Measurements from ENCODE around the gene ZFYVE26.
"Not testable (repeated sequence)": the region's sequence is repeated elsewhere in the genome, so short reads cannot be mapped to it uniquely, and the experiment has no call there.

ZFYVE26 gene

GRCh38 chr14:67722293-67722692 lies 94.1 kb downstream of the ZFYVE26 start:
- H3K36me3 Mint-ChIP-seq: no peaks in the 10 kb centered on the region
- H3K4me1 Mint-ChIP-seq: peaks cover 3% of the 10 kb centered on the region
- H3K9me3 Mint-ChIP-seq: no peaks in the 10 kb centered on the region
- peaks cover 6% of the 10 kb centered on the region for H3K27me3 Mint-ChIP-seq
- DNase-seq (ENCODE audit: low spot score in 2 of 2) (no peak), ATAC-seq (ENCODE audit: low read depth) (no peak)
- H3K27ac Mint-ChIP-seq: no peak overlapping the region
- no peak overlapping the region for H3K4me3 Mint-ChIP-seq

GRCh38 chr14:67721875-67722274 lies 94.5 kb downstream of the ZFYVE26 start:
- Mint-ChIP-seq H3K9me3 (no peaks in the 10 kb centered on the region), H3K36me3 (no peaks in the 10 kb centered on the region), H3K4me1 (peaks cover 3% of the 10 kb centered on the region), H3K27ac (no peak overlapping the region), H3K4me3 (no peak overlapping the region), H3K27me3 (peaks cover 6% of the 10 kb centered on the region)
- ATAC-seq (ENCODE audit: low read depth): no peak
- no peak for DNase-seq (ENCODE audit: low spot score in 2 of 2)

- H3K27ac Mint-ChIP-seq: no peak overlapping the region
- DNase-seq (ENCODE audit: low spot score in 2 of 2) (no peak), ATAC-seq (ENCODE audit: low read depth) (no peak)
- H3K4me3 Mint-ChIP-seq: no peak overlapping the region
- H3K4me1 Mint-ChIP-seq: peaks cover 3% of the 10 kb centered on the region
- H3K9me3 Mint-ChIP-seq: no peaks in the 10 kb centered on the region
- H3K36me3 Mint-ChIP-seq: no peaks in the 10 kb centered on the region
- H3K27me3 Mint-ChIP-seq: peaks cover 6% of the 10 kb centered on the region
Measured at GRCh38 chr14:67719866-67720265, 96.5 kb downstream of the ZFYVE26 start.

GRCh38 chr14:67719385-67719784 lies 97.0 kb downstream of the ZFYVE26 start:
- DNase-seq (ENCODE audit: low spot score in 2 of 2); H3K4me1 Mint-ChIP-seq; H3K4me3 Mint-ChIP-seq; ATAC-seq (ENCODE audit: low read depth); H3K9me3 Mint-ChIP-seq; H3K36me3 Mint-ChIP-seq; H3K27me3 Mint-ChIP-seq; H3K27ac Mint-ChIP-seq: not testable (repeated sequence)

- H3K4me3 Mint-ChIP-seq: no peak overlapping the region
- ATAC-seq (ENCODE audit: low read depth) (no peak), DNase-seq (ENCODE audit: low spot score in 2 of 2) (no peak)
- no peaks in the 10 kb centered on the region for H3K9me3 Mint-ChIP-seq
- peaks cover 3% of the 10 kb centered on the region for H3K4me1 Mint-ChIP-seq
- no peaks in the 10 kb centered on the region for H3K36me3 Mint-ChIP-seq
- peaks cover 5% of the 10 kb centered on the region for H3K27me3 Mint-ChIP-seq
- no peak overlapping the region for H3K27ac Mint-ChIP-seq
Measured at GRCh38 chr14:67718265-67718664, 98.1 kb downstream of the ZFYVE26 start.

GRCh38 chr14:67717048-67717447 lies 99.3 kb downstream of the ZFYVE26 start:
- DNase-seq (ENCODE audit: low spot score in 2 of 2) (no peak), ATAC-seq (ENCODE audit: low read depth) (no peak)
- no peak overlapping the region for H3K27ac Mint-ChIP-seq
- H3K27me3 Mint-ChIP-seq: peaks cover 6% of the 10 kb centered on the region
- no peaks in the 10 kb centered on the region for H3K9me3 Mint-ChIP-seq
- H3K36me3 Mint-ChIP-seq: no peaks in the 10 kb centered on the region
- H3K4me1 Mint-ChIP-seq: no peaks in the 10 kb centered on the region
- no peak overlapping the region for H3K4me3 Mint-ChIP-seq

GRCh38 chr14:67710209-67710608 lies 106.2 kb downstream of the ZFYVE26 start:
- no peak for DNase-seq (ENCODE audit: low spot score in 2 of 2)
- no peak for ATAC-seq (ENCODE audit: low read depth)
- Mint-ChIP-seq H3K4me1 (no peaks in the 10 kb centered on the region), H3K9me3 (peaks cover 5% of the 10 kb centered on the region), H3K4me3 (no peak overlapping the region), H3K36me3 (no peaks in the 10 kb centered on the region), H3K27ac (no peak overlapping the region), H3K27me3 (peaks cover 6% of the 10 kb centered on the region)

GRCh38 chr14:67709796-67710195 lies 106.6 kb downstream of the ZFYVE26 start:
- not testable (repeated sequence) for H3K27ac Mint-ChIP-seq; DNase-seq (ENCODE audit: low spot score in 2 of 2); H3K4me1 Mint-ChIP-seq; H3K4me3 Mint-ChIP-seq; H3K9me3 Mint-ChIP-seq; H3K36me3 Mint-ChIP-seq; H3K27me3 Mint-ChIP-seq; ATAC-seq (ENCODE audit: low read depth)

GRCh38 chr14:67709346-67709745 lies 107.0 kb downstream of the ZFYVE26 start:
- H3K27ac Mint-ChIP-seq; H3K4me1 Mint-ChIP-seq; DNase-seq (ENCODE audit: low spot score in 2 of 2); H3K9me3 Mint-ChIP-seq; H3K36me3 Mint-ChIP-seq; ATAC-seq (ENCODE audit: low read depth); H3K4me3 Mint-ChIP-seq; H3K27me3 Mint-ChIP-seq: not testable (repeated sequence)

- DNase-seq (ENCODE audit: low spot score in 2 of 2) (no peak), ATAC-seq (ENCODE audit: low read depth) (no peak)
- H3K36me3 Mint-ChIP-seq: no peaks in the 10 kb centered on the region
- no peak overlapping the region for H3K4me3 Mint-ChIP-seq
- no peaks in the 10 kb centered on the region for H3K27me3 Mint-ChIP-seq
- H3K9me3 Mint-ChIP-seq: peaks cover 2% of the 10 kb centered on the region
- peaks cover 4% of the 10 kb centered on the region for H3K4me1 Mint-ChIP-seq
- H3K27ac Mint-ChIP-seq: no peak overlapping the region
Measured at GRCh38 chr14:67705211-67705610, 111.2 kb downstream of the ZFYVE26 start.

- Mint-ChIP-seq H3K36me3 (no peaks in the 10 kb centered on the region), H3K27ac (no peak overlapping the region), H3K4me3 (no peak overlapping the region), H3K27me3 (no peaks in the 10 kb centered on the region), H3K4me1 (peaks cover 4% of the 10 kb centered on the region), H3K9me3 (no peaks in the 10 kb centered on the region)
- DNase-seq (ENCODE audit: low spot score in 2 of 2) (peak; percentile 16 to 50), ATAC-seq (ENCODE audit: low read depth) (peak; percentile 90)
Measured at GRCh38 chr14:67704484-67705089, 111.8 kb downstream of the ZFYVE26 start.

- DNase-seq (ENCODE audit: low spot score in 2 of 2): no peak
- H3K9me3 Mint-ChIP-seq: no peaks in the 10 kb centered on the region
- H3K4me1 Mint-ChIP-seq: peaks cover 4% of the 10 kb centered on the region
- no peak for ATAC-seq (ENCODE audit: low read depth)
- H3K36me3 Mint-ChIP-seq: no peaks in the 10 kb centered on the region
- no peak overlapping the region for H3K4me3 Mint-ChIP-seq
- H3K27ac Mint-ChIP-seq: no peak overlapping the region
- no peaks in the 10 kb centered on the region for H3K27me3 Mint-ChIP-seq
Measured at GRCh38 chr14:67703997-67704396, 112.4 kb downstream of the ZFYVE26 start.

- H3K36me3 Mint-ChIP-seq; DNase-seq (ENCODE audit: low spot score in 2 of 2); H3K27me3 Mint-ChIP-seq; H3K4me1 Mint-ChIP-seq; ATAC-seq (ENCODE audit: low read depth); H3K9me3 Mint-ChIP-seq; H3K27ac Mint-ChIP-seq; H3K4me3 Mint-ChIP-seq: not testable (repeated sequence)
Measured at GRCh38 chr14:67701492-67701891, 114.9 kb downstream of the ZFYVE26 start, which contains the start of gene RDH12. RDH12 (plus strand) TSS chr14:67701886; CDS start chr14:67722643, 20,757 bp downstream.

GRCh38 chr14:67698179-67698578 lies 118.2 kb downstream of the ZFYVE26 start:
- DNase-seq (ENCODE audit: low spot score in 2 of 2) (no peak), ATAC-seq (ENCODE audit: low read depth) (no peak)
- Mint-ChIP-seq H3K27me3 (no peaks in the 10 kb centered on the region), H3K36me3 (no peaks in the 10 kb centered on the region), H3K27ac (no peak overlapping the region), H3K9me3 (no peaks in the 10 kb centered on the region), H3K4me1 (peaks cover 6% of the 10 kb centered on the region), H3K4me3 (no peak overlapping the region)

GRCh38 chr14:67697006-67697405 lies 119.4 kb downstream of the ZFYVE26 start:
- peaks cover 4% of the 10 kb centered on the region for H3K36me3 Mint-ChIP-seq
- no peaks in the 10 kb centered on the region for H3K27me3 Mint-ChIP-seq
- H3K4me3 Mint-ChIP-seq: no peak overlapping the region
- no peak overlapping the region for H3K27ac Mint-ChIP-seq
- DNase-seq (ENCODE audit: low spot score in 2 of 2) (no peak), ATAC-seq (ENCODE audit: low read depth) (no peak)
- no peaks in the 10 kb centered on the region for H3K9me3 Mint-ChIP-seq
- H3K4me1 Mint-ChIP-seq: peaks cover 6% of the 10 kb centered on the region

Data from memory B cell (primary cell).